Psoas muscle (tissue), 8 donors: ENCODE results near the gene ERCC8. TPM values are rescaled to one million over a fixed set of nuclear protein-coding genes. Genes with fewer than 3 reads are reported as not detected.

Experiments used
- ATAC-seq, 4 donors: fragments of 200-7000 bp; cut with Tn5 transposase; one replicate each; pipeline ENCODE4 v1.9.1; 2020; ENCODE audit warnings: moderate library complexity in 3 of 4, mild to moderate bottlenecking in 2 of 4
- DNase-seq, 2 donors: peaks; one replicate each; pipeline ENCODE4 v3.0.0-alpha.2; 2020
- H3K27ac ChIP-seq: fragments of 200-600 bp; one replicate; pipeline ENCODE4 v1.8.0; 2022
- H3K27me3 ChIP-seq, 3 donors: fragments of 200-600 bp in 1 of 3; one replicate each; pipeline versions ENCODE4 v1.6.1 to v1.8.0; 2013 to 2022; ENCODE audit warnings: low read length in 2 of 3, mild to moderate bottlenecking in 2 of 3, moderate library complexity in 1 of 3; ENCODE audit not compliant: insufficient read depth in 3 of 3
- H3K36me3 ChIP-seq, 2 donors: fragments of 200-600 bp in 1 of 2; one replicate each; pipeline versions ENCODE4 v1.6.1 to v1.8.0; 2013 to 2022; ENCODE audit warnings: low read depth in 1 of 2, mild to moderate bottlenecking in 1 of 2, moderate library complexity in 1 of 2; ENCODE audit not compliant: insufficient read depth in 1 of 2
- H3K4me1 ChIP-seq: fragments of 200-600 bp; one replicate; pipeline ENCODE4 v1.8.0; 2022
- H3K4me3 ChIP-seq: fragments of 200-600 bp; one replicate; pipeline ENCODE4 v1.8.0; 2022; ENCODE audit warnings: mild to moderate bottlenecking
- H3K9me3 ChIP-seq: fragments of 200-600 bp; one replicate; pipeline ENCODE4 v1.8.0; 2022
- CTCF ChIP-seq: fragments of 200-600 bp; IDR thresholded peaks from one replicate; pipeline ENCODE4 v1.8.0; 2022; ENCODE audit warnings: antibody characterized with exemption
- WGBS, 3 donors: extraction: QIAGEN DNeasy Blood & Tissue Kit; methylation state at CpG; one replicate each; pipeline versions ENCODE4 v1.1.6 to v1.1.7; 2013; 5-methylcytosine and 5-hydroxymethylcytosine counted together
- intact Hi-C, 2 donors: fragments of 100-400 bp; cut with DNase I; formaldehyde crosslinking; loops; one replicate each; pipeline versions ENCODE4 v1.11.0 to v1.14.2; 2022
- polyA plus RNA-seq, 3 donors: library from polyadenylated mRNA; stranded (reverse); fragments of 200-250 nt; gene quantifications; one replicate each; pipeline ENCODE4 v1.2.3, GENCODE V29; 2013
- total RNA-seq, 4 donors: library from RNA; stranded (reverse); fragmentation: NEBNext Ultra II Directional in 2 of 4; extraction: Animal tissue kit (Norgen Biotek cat#: 25700) in 2 of 4; gene quantifications; one replicate each; pipeline versions ENCODE4 v1.2.1 to v1.2.4, GENCODE V29; 2021 to 2023
- donor health status: healthy with polysubstance abuse.
- donor health status: DM: no; HTN: no; CAD: no; lungs with moderate emphysema.
- donor health status: Bipolar disorder and iron deficiency.
- donor health status: healthy.
- donor health status: DM: yes; HTN: yes; CAD: no.
- donor health status: DM: no; HTN: no; CAD: no.
- donor health status: DM: no; HTN: no; CAD: no.
- donor health status: DM: yes; HTN: yes; CAD: no.

Gene ERCC8
- total and polyA plus RNA-seq, 7 donors = 2.9 to 7.6 (median 4.7) TPM

- H3K4me1 ChIP-seq = no peaks in the 10 kb centered on the region
- intact Hi-C loops = no loop called here
- no peak for TF ChIP-seq CTCF
- H3K9me3 ChIP-seq = no peaks in the 10 kb centered on the region
- H3K27me3 ChIP-seq = peaks cover 0 to 3% (median 0%) of the 10 kb centered on the region in 3 donors
- no peak for ATAC-seq
- H3K27ac ChIP-seq = no peak overlapping the region
- no peaks in the 10 kb centered on the region for H3K36me3 ChIP-seq
- no peak overlapping the region for H3K4me3 ChIP-seq
- DNase-seq = no peak
Observed at GRCh38 chr5:60851626-60852025, 93.2 kb downstream of the ERCC8 start.

GRCh38 chr5:60846298-60846697, 98.6 kb downstream of the ERCC8 start:
- peaks cover 8% of the 10 kb centered on the region for H3K4me1 ChIP-seq
- peaks cover 5 to 31% (median 11%) of the 10 kb centered on the region in 3 donors for H3K27me3 ChIP-seq
- H3K27ac ChIP-seq = no peak overlapping the region
- DNase-seq = no peak
- intact Hi-C loops = no loop called here
- WGBS, 3 donors = 87 to 100% (median 88%) methylated on average over 1 of the region's 1 CpG
- H3K36me3 ChIP-seq = no peaks in the 10 kb centered on the region
- ATAC-seq = no peak
- H3K9me3 ChIP-seq = no peaks in the 10 kb centered on the region
- no peak for TF ChIP-seq CTCF
- H3K4me3 ChIP-seq = no peak overlapping the region

DNA sequence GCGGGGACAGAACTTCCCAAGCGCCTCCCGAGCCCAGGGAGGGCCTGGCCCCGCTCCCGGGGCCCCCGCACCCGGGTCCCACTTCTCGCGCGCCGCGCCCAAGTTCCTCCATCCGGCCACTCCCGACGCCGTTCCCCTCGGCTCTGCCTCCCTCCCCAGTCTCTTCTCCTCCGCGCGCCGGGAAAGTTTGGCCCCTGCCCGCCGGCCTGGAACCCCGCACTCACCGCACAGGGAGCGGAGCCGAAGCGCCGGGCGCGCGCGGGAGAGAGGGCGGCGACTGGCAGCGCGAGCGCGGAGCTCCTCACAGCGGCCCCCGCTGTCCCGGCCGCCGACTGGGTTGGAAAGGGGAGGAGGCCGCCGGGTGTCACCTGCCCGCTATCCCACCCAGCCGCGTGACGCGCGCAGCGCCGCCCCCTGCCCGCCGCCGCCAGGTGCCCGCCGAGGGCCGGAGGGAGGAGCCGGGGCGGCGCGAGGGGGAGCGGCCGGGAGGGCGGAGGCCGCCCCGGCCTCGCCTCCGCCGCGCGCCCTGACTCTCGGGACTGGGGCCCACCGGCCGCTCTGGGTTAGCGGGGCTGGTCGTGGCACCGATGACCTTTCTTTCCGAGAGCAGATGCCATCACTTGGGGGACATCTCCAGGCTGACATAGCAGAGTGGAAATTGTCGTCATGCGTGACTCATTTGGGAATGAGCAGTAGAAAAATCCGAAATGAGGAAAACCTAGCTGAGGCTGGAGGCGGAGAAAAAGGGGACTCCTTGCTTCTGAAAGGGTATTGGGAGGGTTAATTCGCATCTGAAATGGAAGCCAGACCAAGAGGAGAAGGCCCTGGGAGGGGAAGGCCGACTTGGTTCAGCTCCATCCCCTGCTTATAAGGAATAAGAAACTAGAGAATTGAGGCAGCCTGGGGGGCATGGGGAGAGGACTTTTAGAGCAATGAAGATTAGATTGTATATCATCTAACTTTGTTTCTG, 100.6 kb downstream of the ERCC8 start, which contains the start of gene ELOVL7:
TSS of gene ELOVL7 (minus strand) at position 334 of the 970 bp plus-strand sequence. CDS start 56,872 bp downstream, outside the sequence.
- H3K27ac ChIP-seq = no peak within 1 kb of the TSS
- peaks cover 5 to 37% (median 13%) of the 10 kb centered on the region in 3 donors for H3K27me3 ChIP-seq
- H3K36me3 ChIP-seq = no peaks in the 10 kb centered on the region

DNA sequence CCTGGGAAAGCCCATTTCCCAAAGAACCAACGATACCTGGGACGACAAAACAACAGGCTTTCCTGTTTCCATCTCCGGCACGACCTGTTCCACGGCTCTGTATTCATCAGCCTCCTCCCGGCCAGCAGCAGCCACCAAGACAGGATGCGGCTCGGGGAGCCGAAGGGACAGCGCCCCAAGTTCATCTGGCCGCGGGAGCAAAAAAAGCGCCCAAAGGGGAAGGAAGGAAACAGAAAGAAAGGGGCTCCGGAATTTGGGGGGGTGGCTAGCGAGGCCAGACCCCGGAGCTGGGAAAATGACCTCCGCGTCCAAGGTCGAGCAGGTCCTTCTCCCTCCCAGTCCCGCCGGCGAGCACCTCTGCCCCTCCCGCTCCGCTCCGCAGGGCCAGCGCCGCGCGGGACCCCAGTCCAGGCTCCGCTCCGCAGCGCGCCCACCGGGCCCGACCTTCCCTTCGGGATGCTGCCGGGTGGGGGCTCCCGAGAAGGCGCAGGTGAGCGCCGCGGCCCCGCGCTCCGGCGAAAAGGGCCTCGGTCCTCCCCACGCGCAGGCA, 101.4 kb downstream of the ERCC8 start:
- Histone ChIP-seq H3K4me1 (peaks cover 8% of the 10 kb centered on the region), H3K4me3 (peak overlapping the region; percentile 73), H3K27ac (no peak overlapping the region), H3K36me3 (no peaks in the 10 kb centered on the region), H3K27me3 (peaks cover 5 to 37% (median 13%) of the 10 kb centered on the region in 3 donors), H3K9me3 (no peaks in the 10 kb centered on the region)
- WGBS, 3 donors = 0 to 1% (median 0%) methylated on average over 30 to 49 of the region's 49 CpGs
- ATAC-seq (no peak), DNase-seq (peak in 1 of 2 donors; percentile 15)
- intact Hi-C loops = no loop called here
- no peak for TF ChIP-seq CTCF

More for the DNA sequence above, 100.6 kb downstream of the ERCC8 start, which contains the start of gene ELOVL7:
- no peak for TF ChIP-seq CTCF
- WGBS, 3 donors = 1 to 2% (median 1%) methylated on average over 47 to 87 of the region's 87 CpGs
- DNase-seq (peak; percentile 29 to 67), ATAC-seq (peak; percentile 42 to 68 (median 63))
- no peaks in the 10 kb centered on the region for H3K9me3 ChIP-seq
- peak within 1 kb of the TSS; percentile 73 for H3K4me3 ChIP-seq
- peaks cover 8% of the 10 kb centered on the region for H3K4me1 ChIP-seq
- intact Hi-C loops = no loop called here
